ENCODE measurements around the gene CHST15. TPM values are rescaled to one million over a fixed set of nuclear protein-coding genes. Genes with fewer than 3 reads are reported as not detected.
A peak's percentile ranks its signal among the peaks of the same experiment; 100 is the strongest.

Gene CHST15
- polyA plus RNA-seq, 3 donors = 17.5 to 20.6 (median 19.3) TPM

DNA sequence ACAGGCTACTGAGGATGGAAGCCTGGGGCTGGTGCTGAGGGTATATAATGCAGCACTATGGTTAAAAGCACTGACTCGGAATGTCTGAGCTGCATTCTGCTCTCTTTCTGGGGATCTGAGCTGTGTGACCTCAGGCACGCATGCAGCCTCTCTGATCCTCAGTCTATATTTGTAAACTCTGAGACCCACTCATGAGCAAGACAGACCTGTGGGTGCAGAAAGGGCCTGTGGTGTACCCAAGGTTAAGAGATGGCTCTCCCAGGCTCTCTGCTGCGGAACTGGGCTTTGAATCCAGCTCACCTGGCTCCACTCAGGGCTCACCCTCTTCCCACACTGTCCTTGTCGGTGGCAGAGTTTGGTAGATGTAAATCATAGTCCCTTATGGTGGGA is 89.9 kb downstream of the CHST15 start:
- DNase-seq (ENCODE audit: low read depth in 3 of 3, low spot score in 2 of 3) = no peak

GRCh38 chr10:124003070-124003419 is 90.4 kb downstream of the CHST15 start:
- DNase-seq (ENCODE audit: low read depth in 3 of 3, low spot score in 2 of 3) = no peak

- no peak for DNase-seq (ENCODE audit: low read depth in 3 of 3, low spot score in 2 of 3)
Observed at GRCh38 chr10:124002391-124003069, 90.9 kb downstream of the CHST15 start.

DNA sequence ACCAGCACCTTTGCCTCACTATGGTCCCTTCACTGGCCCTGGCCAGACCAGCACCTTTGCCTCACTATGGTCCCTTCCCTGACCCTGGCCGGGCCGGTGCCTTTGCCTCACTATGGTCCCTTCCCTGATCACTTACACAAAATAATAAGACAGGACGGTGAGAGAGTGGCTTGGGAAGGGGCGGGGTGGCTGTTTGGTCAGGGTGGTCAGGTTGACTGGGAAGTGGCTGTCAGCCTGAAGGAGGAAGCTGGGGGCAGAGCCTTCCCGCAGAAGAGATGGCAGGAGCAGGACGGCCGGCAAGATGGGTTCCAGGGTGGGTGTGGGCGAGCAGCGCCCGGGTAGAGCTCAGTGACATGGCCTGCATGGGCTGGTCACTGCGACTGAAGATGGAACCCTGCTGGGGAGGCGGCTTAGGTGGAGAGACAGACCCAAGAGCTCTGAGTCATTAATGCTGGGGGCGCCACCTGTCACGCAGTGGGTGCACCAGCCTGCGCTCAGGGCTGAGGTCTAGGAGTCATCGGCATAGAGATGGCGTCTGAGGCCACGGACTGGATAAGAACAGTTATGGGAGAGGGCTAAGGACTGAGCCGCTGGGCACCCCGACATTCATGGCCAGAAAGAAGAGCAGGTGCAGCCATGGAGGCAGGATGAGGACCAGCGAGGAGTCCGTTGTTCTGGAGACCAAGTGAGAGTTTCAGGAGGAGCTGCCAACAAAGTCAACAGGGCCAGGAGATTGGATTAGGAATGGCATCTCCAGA is 91.8 kb downstream of the CHST15 start:
- DNase-seq (ENCODE audit: low read depth in 3 of 3, low spot score in 2 of 3) = no peak

DNA sequence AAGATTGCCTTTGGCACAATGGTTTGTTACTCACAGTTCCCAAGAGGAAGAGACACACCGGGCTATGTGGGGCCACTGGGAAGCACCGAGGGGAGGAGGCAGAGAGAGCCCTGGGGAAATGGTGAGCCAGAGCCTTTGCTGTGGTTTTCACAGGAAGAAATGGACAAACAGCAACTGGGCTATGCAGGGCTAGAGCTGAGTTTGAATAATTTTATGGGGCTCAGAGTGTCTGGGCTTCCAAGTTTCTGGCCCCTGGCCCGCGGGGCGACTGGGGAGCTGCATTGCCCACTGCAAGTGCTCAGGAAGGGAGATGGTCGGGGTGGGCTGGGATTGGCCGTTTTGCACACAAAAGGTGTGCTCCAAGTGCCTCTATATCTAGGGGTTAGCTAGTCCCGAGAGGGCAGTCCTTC is 92.6 kb downstream of the CHST15 start:
- DNase-seq (ENCODE audit: low read depth in 3 of 3, low spot score in 2 of 3) = no peak

GRCh38 chr10:123999956-124000615 is 93.3 kb downstream of the CHST15 start:
- no peak for DNase-seq (ENCODE audit: low read depth in 3 of 3, low spot score in 2 of 3)

- no peak for DNase-seq (ENCODE audit: low read depth in 3 of 3, low spot score in 2 of 3)
Observed at GRCh38 chr10:123999261-123999660, 94.1 kb downstream of the CHST15 start.

DNA sequence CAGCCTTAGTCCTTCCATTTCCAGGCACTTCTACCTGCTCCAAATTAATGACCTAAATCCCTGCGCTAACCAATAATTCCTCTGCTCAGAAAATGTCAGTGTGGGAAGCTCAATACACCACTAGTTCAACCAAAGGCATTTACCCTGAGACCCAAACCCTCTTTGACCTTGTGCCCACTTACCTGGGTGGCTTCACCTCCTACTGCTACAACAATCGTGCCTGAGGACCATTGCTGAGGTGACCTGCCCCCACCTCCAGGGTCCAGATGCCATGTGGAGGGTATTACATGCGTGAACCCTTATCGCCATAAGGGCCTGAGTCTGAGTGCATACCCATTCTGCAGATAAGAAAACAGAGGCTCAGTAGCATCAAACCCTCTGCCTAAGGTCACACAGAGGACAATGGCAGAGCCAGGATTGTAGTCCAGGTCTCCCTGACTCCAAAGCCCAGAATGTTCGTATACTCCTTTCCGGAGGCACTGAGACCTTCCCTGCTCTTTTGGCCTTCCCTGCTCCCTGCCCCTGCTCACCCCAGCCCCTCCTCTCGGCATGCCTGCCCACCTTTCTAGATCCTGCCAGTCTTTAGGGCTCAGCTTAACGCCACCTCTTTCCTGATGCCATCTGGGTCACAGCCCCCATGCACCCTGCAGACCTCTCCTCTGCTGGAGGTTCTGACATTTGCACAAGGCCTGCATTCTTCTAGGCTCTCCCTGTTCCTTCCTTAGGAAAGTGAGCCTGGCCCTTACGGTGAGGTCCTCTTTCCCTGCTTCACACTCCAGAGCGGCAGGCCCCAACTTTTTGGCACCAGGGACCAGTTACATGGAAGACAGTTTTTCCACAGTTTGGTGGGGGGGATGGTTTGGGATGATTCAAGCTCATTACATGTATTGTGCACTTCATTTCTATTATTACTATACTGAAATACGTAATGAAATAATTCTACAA is 94.9 kb downstream of the CHST15 start:
- no peak for DNase-seq (ENCODE audit: low read depth in 3 of 3, low spot score in 2 of 3)

DNA sequence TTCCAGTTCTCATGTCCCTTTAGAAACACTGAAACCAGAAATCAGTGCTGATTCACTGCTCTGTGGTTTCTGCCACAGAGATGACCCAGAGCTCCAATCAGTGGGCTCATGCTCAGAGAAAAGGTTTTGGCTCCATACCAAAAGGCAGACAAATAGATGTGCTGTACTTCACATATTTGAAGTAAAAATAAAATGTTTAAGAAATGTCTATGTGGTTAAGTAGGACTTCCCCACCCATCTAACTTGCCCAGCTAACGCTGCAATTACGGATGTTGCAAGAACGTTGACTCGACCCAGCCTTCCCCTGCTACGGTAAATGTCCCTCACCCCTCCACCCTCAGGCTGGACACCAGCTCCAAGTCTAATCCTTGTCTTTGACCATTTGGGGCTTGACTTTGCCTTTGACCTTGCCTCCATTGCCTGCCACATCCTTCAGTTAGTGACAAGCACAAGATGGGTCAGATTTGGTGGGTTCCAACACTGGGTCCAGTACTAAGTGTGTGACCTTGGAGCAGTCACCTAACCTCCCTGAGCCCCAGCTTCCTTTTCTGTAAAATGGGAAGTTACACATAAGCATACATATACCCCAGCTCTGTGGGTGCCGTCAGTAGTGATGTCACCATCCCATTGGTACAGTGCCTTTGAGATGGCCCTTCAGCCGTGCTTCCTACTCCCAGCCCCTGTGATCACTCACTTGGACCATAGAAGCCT is 95.8 kb downstream of the CHST15 start:
- DNase-seq (ENCODE audit: low read depth in 3 of 3, low spot score in 2 of 3) = no peak

GRCh38 chr10:123997013-123997412 is 96.4 kb downstream of the CHST15 start:
- DNase-seq (ENCODE audit: low read depth in 3 of 3, low spot score in 2 of 3) = no peak

- no peak for DNase-seq (ENCODE audit: low read depth in 3 of 3, low spot score in 2 of 3)
Observed at GRCh38 chr10:123996302-123996701, 97.1 kb downstream of the CHST15 start.

DNA sequence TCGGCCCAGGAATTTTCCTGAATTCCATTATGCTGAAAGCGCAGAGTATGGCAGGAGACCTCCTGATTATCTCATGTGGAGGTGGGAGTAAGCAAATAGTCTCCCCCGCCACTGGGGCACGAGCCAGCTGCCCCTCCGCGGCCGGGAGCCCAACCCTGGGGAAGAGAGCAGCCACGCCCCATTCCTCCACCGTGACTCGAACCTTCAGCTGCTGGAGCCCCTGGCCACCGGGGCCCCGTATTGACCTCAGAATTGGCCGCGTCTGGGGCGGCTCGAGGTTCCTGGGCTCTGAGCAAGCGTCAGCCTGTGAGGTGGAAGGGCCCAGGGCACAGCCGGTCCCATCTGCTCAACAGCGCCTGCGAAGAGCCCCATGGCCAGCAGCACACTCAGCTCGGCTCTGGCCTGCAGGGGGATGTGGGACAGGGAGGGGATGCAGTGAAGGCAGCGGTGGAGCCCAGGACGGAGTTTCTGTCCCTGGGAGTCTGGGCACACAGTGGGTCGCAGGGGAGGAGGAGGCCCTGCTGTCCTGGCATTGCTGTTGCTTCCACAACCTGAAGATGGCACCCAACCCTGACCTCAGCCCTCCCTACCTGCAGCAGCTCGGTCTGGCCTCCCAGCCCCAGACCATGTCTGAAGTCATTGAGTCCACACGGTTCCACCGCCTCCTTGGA is 97.8 kb downstream of the CHST15 start:
- no peak for DNase-seq (ENCODE audit: low read depth in 3 of 3, low spot score in 2 of 3)

GRCh38 chr10:123995082-123995460 is 98.3 kb downstream of the CHST15 start:
- no peak for DNase-seq (ENCODE audit: low read depth in 3 of 3, low spot score in 2 of 3)

GRCh38 chr10:123994417-123995081 is 98.8 kb downstream of the CHST15 start:
- DNase-seq (ENCODE audit: low read depth in 3 of 3, low spot score in 2 of 3) = peak; percentile 61 to 71 (median 67)

GRCh38 chr10:123993534-123994416 is 99.6 kb downstream of the CHST15 start:
- DNase-seq (ENCODE audit: low read depth in 3 of 3, low spot score in 2 of 3) = no peak

- no peak for DNase-seq (ENCODE audit: low read depth in 3 of 3, low spot score in 2 of 3)
Observed at GRCh38 chr10:123991611-123992570, 101.5 kb downstream of the CHST15 start.

GRCh38 chr10:123990889-123991288 is 102.5 kb downstream of the CHST15 start:
- no peak for DNase-seq (ENCODE audit: low read depth in 3 of 3, low spot score in 2 of 3)

Data from right renal cortex interstitium (tissue), 3 donors.